ENCODE data around the gene IL6ST. TPM values are rescaled to one million over a fixed set of nuclear protein-coding genes. Genes with fewer than 3 reads are reported as not detected.

IL6ST gene
- total RNA-seq, 2 donors from 2014 or later = 186 to 228 TPM

DNA sequence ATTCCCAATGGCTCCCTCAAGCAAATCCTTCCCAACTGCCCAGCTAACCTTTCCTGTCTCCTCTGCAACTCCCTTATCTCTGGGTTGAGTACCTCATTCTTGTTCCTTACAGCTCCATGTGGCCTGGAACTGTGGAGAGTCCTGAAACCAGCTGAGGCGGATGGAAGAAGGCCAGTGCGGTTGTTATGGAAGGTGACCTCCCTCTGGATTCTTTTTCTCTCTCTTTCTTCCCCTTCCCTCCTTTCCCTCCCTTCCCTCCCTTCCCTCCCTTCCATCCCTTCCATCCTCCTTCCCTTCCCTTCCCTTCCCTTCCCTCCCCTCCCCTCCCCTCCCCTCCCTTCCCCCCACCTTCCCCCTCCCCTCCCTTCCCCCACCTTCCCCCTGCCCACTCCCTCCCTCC is 98.5 kb downstream of the IL6ST start:
- H3K4me3 ChIP-seq = no peak overlapping the region
- no peaks in the 10 kb centered on the region for H3K36me3 ChIP-seq
- DNase-seq (ENCODE audit: low spot score) = no peak
- no peaks in the 10 kb centered on the region for H3K4me1 ChIP-seq (replicated peaks)
- H3K27me3 ChIP-seq (replicated peaks; ENCODE audit: insufficient read depth) = no peaks in the 10 kb centered on the region
- WGBS = 95% methylated on average over 2 of the region's 2 CpGs
- H3K9me3 ChIP-seq = no peaks in the 10 kb centered on the region
- no peak overlapping the region for H3K27ac ChIP-seq
- TF ChIP-seq POLR2AphosphoS5 (IDR thresholded peaks at IDR 0.05) (no peak), POLR2A (IDR thresholded peaks at IDR 0.05) (no peak)
- TF ChIP-seq, protein P1, sequence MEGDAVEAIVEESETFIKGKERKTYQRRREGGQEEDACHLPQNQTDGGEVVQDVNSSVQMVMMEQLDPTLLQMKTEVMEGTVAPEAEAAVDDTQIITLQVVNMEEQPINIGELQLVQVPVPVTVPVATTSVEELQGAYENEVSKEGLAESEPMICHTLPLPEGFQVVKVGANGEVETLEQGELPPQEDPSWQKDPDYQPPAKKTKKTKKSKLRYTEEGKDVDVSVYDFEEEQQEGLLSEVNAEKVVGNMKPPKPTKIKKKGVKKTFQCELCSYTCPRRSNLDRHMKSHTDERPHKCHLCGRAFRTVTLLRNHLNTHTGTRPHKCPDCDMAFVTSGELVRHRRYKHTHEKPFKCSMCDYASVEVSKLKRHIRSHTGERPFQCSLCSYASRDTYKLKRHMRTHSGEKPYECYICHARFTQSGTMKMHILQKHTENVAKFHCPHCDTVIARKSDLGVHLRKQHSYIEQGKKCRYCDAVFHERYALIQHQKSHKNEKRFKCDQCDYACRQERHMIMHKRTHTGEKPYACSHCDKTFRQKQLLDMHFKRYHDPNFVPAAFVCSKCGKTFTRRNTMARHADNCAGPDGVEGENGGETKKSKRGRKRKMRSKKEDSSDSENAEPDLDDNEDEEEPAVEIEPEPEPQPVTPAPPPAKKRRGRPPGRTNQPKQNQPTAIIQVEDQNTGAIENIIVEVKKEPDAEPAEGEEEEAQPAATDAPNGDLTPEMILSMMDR (IDR thresholded peaks at IDR 0.05) = no peak
- intact Hi-C loops (cut with DNase I) = no loop called here

DNA sequence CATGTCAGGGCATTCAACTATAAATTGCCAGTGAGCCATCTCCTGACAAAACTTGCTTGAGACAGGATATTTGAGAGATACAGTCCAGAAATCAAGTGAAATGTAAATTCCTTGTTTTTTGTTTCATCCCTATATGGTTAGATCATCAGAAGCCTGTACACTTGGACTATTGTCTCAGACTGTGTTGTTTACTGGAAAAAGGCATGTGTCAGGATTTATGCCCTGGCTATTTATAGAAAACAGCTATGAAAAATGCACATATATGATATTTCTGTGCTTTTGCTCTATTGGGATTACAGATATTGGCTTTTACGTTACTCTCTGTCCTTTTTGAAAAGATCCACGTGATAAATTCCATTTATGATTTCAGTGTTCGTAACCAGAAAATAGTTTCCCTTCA is 99.4 kb downstream of the IL6ST start:
- 69% methylated on average over 3 of the region's 3 CpGs for WGBS
- H3K9me3 ChIP-seq = no peaks in the 10 kb centered on the region
- TF ChIP-seq POLR2A (IDR thresholded peaks at IDR 0.05) = no peak
- no peak overlapping the region for H3K4me3 ChIP-seq
- intact Hi-C loops (cut with DNase I) = no loop called here
- H3K27ac ChIP-seq = no peak overlapping the region
- H3K4me1 ChIP-seq (replicated peaks) = no peaks in the 10 kb centered on the region
- no peaks in the 10 kb centered on the region for H3K36me3 ChIP-seq
- no peaks in the 10 kb centered on the region for H3K27me3 ChIP-seq (replicated peaks; ENCODE audit: insufficient read depth)
- DNase-seq (ENCODE audit: low spot score) = no peak

DNA sequence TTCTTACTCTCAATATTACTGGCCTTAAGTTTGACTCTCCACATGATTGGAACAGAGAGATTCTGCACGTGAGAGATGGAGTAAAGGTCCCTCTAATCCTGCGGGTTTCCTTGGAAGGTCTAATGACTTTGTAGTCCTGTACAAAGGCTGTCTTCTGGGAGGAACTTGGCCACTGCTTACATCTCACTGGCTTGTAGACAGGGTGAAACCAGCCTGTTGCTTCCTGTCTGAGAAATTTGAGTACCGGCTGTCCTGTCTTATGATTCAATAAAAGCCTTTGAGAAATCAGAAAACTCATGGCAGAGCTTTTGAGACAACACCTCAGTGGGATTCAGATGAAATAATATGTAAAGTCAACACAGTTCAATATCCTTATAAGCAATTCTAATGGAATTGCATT is 100.6 kb downstream of the IL6ST start:
- Histone ChIP-seq H3K36me3 (no peaks in the 10 kb centered on the region), H3K4me1 (replicated peaks) (no peaks in the 10 kb centered on the region), H3K27ac (no peak overlapping the region), H3K4me3 (no peak overlapping the region), H3K9me3 (no peaks in the 10 kb centered on the region), H3K27me3 (replicated peaks; ENCODE audit: insufficient read depth) (no peaks in the 10 kb centered on the region)
- intact Hi-C loops (cut with DNase I) = no loop called here
- TF ChIP-seq POLR2AphosphoS5 (IDR thresholded peaks at IDR 0.05) = no peak
- TF ChIP-seq, protein P1 (IDR thresholded peaks at IDR 0.05) = no peak
- no peak for TF ChIP-seq POLR2A (IDR thresholded peaks at IDR 0.05)
- 44% methylated on average over 3 of the region's 3 CpGs for WGBS
- DNase-seq (ENCODE audit: low spot score) = no peak

DNA sequence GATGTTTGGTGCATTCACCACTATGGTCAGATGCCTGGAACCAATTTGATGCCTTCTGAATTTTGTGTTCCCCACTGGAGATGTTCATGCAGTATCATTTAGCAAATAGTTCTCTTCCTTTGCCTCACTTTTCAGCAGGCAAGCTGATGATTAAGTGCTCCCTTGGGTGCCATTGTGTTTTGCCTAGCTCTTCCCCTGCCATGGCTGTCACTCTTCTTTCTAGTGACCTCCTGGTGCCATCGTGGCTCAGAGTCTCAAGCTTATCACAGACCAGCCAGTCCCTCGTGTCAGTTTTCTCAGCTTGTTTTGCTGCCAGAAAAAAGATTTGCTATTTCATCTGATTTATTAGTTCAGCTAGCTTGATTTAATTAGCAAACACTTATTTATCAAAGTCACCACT is 102.3 kb downstream of the IL6ST start:
- 66% methylated on average over 2 of the region's 2 CpGs for WGBS

DNA sequence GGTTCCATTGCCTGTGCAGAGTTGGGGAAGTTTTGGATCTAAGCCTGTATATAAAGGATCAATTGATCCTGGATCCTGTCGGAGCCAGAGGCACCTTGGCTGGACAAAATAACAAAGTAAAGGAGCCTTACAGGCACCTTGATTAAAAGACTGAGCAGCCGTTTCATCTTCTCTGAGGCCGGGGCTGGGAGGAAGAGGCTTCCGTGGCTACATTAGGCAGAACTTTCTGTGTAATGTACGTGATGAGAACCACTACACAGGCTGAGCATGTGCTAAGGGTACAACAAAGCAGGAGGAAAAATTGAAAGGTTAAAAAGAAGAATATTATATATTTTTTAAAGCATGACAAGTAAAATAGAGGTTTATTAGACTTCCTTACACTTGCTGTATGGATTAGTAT is 106.6 kb downstream of the IL6ST start:
- DNase-seq (ENCODE audit: low spot score) = no peak
- H3K9me3 ChIP-seq = no peaks in the 10 kb centered on the region
- WGBS = 78% methylated on average over 5 of the region's 5 CpGs
- TF ChIP-seq POLR2AphosphoS5 (IDR thresholded peaks at IDR 0.05) (no peak), POLR2A (IDR thresholded peaks at IDR 0.05) (no peak)
- TF ChIP-seq, protein P1 (IDR thresholded peaks at IDR 0.05) = no peak
- H3K27me3 ChIP-seq (replicated peaks; ENCODE audit: insufficient read depth) = no peaks in the 10 kb centered on the region
- no peak overlapping the region for H3K27ac ChIP-seq
- intact Hi-C loops (cut with DNase I) = no loop called here
- H3K36me3 ChIP-seq = no peaks in the 10 kb centered on the region
- H3K4me1 ChIP-seq (replicated peaks) = no peaks in the 10 kb centered on the region
- no peak overlapping the region for H3K4me3 ChIP-seq

More for the DNA sequence above, 102.3 kb downstream of the IL6ST start:
- Histone ChIP-seq H3K4me3 (no peak overlapping the region), H3K27ac (no peak overlapping the region), H3K4me1 (replicated peaks) (no peaks in the 10 kb centered on the region), H3K36me3 (no peaks in the 10 kb centered on the region), H3K27me3 (replicated peaks; ENCODE audit: insufficient read depth) (no peaks in the 10 kb centered on the region), H3K9me3 (no peaks in the 10 kb centered on the region)
- TF ChIP-seq POLR2AphosphoS5 (IDR thresholded peaks at IDR 0.05) = no peak
- TF ChIP-seq, protein P1 (IDR thresholded peaks at IDR 0.05) = no peak
- TF ChIP-seq POLR2A (IDR thresholded peaks at IDR 0.05) = no peak
- DNase-seq (ENCODE audit: low spot score) = no peak
- intact Hi-C loops (cut with DNase I) = no loop called here

Measured in prostate gland (tissue), 2 donors.